Esophagus squamous epithelium (tissue), 4 donors: ENCODE results near the gene UBE2D1.

Experiments used
- CTCF ChIP-seq, 6 experiments: fragments of 450-650 bp in 4 of 6; fragments of 200-600 bp in 2 of 6; sonication (generic) in 2 of 6; IDR thresholded peaks; one replicate each; pipeline ENCODE4 v1.5.1; 2016 to 2019; ENCODE audit warnings: antibody characterized with exemption in 6 of 6, mild to moderate bottlenecking in 4 of 6, moderate library complexity in 4 of 6
- POLR2A ChIP-seq, 4 donors: fragments of 450-650 bp; IDR thresholded peaks; one replicate each; pipeline ENCODE4 v1.6.1; 2017; ENCODE audit warnings: antibody characterized with exemption in 4 of 4, mild to moderate bottlenecking in 4 of 4, moderate library complexity in 3 of 4

GRCh38 chr10:58382489-58382995 is 47.7 kb downstream of the UBE2D1 start:
- TF ChIP-seq CTCF (IDR thresholded peaks at IDR 0.05) (no peak), POLR2A (IDR thresholded peaks at IDR 0.05) (no peak)
